GM18517 (cell line): ENCODE results near the gene AP4E1.
"Not testable (repeated sequence)": the region's sequence is repeated elsewhere in the genome, so short reads cannot be mapped to it uniquely, and the experiment has no call there.

Experiments
- ATAC-seq: cut with Tn5 transposase; IDR thresholded peaks from one replicate; pipeline ENCODE4 v1.9.1; 2021; ENCODE audit warnings: mild to moderate bottlenecking, moderate library complexity; ENCODE audit not compliant: unreplicated experiment

The AP4E1 gene

GRCh38 chr15:51016615-51017014 lies 108.1 kb downstream of the AP4E1 start:
- no peak for ATAC-seq

GRCh38 chr15:51022206-51022605 lies 113.7 kb downstream of the AP4E1 start:
- ATAC-seq: no peak

DNA sequence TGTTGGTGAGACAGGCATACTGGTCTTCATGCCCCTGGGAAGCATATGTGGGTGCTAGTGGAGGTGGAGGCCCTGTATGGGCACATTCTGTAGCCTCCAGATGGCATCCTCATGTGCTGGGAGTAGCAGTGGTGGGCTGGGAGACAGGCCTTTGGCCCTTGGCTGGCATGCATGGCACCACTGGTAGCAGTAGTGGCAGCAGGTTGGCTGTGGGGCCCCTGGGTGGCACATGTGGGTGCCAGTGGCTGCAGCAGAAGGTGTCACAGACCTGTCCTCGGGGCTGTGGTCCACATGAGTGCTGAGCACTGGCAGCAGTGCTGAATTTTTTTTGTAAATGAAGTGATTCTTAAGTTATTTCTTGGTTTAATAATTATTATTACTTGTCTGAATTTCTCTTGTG lies 115.0 kb downstream of the AP4E1 start:
- no peak for ATAC-seq

GRCh38 chr15:51024735-51025453 lies 116.4 kb downstream of the AP4E1 start:
- no peak for ATAC-seq

DNA sequence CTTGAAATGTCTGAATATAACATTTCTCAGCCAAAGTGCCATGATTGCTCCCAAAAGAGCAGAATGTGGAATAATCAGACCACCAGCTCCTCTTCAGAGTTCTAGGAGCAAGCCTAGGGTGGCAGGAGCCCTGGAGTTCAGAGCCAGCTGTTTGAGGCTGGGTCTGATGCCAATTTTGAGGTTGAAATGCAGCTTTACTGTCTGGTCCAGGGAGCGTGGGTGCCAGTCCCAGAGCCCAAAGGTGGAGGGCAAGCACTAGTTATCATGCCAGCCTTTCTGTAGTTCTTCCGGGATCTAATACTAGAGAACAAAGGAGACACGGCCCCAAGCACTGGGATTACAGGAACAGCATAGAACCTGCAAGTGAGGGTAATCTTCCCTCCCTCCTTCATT lies 117.0 kb downstream of the AP4E1 start:
- no peak for ATAC-seq

DNA sequence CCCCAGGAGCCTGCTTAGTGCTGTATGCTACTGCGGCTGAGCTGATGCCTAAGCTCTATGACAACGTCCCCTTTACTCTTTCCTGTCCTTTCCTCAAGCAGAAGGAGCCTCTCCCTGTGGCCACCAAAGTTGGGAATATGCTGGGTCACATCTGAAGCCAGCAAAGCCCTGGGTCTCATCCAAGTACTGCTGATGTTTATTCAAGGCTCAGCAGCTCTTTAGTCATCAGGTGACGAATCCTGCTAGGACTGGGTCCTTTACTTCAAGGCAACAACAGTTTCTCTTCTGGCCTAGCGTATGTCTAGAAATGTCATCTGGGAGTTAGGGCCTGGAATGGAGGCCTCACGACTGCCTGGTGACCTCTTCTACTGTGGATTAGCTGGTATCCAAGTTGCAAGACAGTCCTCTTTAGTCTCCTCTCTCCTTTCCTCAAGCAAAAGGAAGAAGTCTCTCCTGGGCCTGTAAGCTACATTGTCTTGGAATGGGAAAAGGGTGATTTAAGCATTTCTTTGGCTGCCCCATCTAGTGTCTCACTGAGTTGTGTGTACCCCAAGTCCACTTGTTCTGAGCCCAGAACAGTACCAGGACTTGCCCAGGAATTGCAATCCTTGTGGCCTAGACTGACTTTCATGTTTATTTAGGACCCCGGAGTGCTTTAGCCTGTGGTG lies 122.3 kb downstream of the AP4E1 start:
- no peak for ATAC-seq

DNA sequence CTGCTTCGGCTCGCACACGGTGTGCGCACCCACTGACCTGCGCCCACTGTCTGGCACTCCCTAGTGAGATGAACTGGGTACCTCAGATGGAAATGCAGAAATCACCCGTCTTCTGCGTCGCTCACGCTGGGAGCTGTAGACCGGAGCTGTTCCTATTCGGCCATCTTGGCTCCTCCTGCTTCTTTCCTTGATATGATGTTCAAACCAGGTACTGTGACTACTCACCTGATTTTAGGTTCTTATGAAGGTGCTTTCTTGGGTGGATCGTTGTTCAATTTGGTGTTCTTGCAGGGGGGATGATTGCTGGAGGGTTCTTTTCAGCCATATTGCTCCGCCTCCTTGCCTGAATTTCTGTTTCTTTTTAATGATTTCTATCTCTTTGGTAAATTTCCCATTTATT lies 129.0 kb downstream of the AP4E1 start:
- not testable (repeated sequence) for ATAC-seq

GRCh38 chr15:51038162-51038973 lies 129.9 kb downstream of the AP4E1 start:
- no peak for ATAC-seq

- no peak for ATAC-seq
These were observed 130.5 kb downstream of the AP4E1 start for GRCh38 chr15:51038974-51039319.

DNA sequence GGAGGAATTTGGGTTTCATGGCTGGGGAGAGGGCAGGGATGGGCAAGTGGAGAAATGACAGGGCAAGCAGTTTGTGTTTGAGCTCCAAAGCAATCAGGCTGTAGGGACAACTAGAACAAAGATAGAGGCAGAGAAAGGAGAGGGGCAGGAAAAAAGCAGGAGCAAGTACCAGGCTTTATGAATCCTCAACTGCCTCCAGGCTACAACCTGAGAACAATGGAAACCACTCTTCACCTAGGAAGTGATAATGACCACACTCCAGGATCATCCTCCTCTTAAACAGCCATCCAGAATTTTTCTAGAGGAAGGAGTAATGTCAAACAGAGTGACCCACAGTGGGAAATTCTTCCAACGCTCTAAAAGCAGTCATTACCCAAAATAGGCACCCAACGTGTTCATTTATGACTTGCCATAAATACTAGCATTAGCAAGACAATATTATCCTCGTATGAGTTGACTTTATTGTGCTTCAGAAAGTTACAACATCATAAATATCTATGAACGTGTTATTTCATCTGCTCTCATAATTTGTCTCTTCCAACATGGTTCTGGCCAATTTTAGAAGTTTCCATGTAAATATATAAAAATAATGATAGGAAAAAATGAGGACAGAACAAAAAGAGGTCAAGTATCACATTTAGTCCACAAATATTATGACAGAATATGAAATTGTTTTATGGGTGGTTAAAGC lies 135.7 kb downstream of the AP4E1 start:
- ATAC-seq: no peak

DNA sequence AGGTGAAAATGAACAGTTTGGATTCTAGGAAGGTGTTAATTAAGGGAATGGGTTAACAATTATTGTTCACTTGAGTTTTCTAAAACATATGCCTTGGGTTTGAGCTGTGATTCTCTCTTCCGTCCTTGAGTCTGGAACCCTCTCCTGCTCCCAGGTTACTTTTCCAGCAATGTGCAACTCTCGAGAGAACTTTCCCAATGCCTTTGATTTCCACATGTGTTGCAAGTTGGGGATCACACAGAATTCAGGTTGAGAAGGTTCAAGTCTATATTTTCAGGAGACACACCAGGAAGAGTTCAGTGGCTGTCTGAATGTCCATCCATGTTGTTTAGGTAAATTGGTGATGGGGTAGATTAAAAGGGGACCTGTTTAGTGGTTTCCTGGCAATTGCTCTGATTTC lies 137.5 kb downstream of the AP4E1 start:
- no peak for ATAC-seq

GRCh38 chr15:51046799-51047449 lies 138.4 kb downstream of the AP4E1 start:
- no peak for ATAC-seq

DNA sequence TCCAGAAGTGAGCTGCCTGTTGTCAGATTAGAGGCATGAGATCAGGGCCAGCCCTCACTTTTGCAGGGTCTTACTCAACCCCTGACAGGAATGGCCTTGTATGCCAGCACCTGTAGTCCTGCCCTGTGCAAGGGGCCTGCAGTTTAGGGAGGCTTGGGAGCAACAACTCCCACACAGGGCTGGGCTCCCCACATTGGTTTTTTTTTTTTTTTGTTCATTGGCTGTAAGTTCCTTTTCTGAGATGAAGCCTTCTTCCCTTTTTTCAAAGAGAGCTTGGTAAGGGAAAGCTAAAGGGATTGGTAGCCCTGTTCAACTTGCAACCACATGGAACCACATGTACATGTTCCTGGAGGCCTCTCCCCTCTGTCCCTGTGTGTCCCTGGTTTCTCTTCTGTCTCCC lies 139.8 kb downstream of the AP4E1 start:
- no peak for ATAC-seq

GRCh38 chr15:51049081-51049480 lies 140.6 kb downstream of the AP4E1 start:
- ATAC-seq: no peak

DNA sequence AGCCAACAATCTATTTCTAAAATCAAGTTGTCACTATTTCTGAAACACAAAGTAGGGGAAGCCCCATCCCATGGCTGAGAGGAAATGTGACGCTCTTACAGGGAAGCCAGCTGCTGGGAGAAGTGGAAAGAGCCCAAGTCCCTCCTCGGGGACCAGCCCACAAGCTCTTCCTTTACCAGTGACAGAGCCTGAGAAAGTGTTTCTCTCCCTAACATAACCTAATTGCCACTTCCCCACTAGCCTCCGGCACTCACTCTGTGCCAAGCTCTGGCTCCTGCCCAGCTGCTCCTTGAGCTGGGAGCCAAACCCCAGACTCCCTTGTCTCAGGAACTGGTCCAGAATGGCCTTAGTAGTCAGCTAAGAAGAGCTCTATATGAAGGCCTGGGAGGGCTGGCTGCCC lies 143.3 kb downstream of the AP4E1 start:
- ATAC-seq: no peak

DNA sequence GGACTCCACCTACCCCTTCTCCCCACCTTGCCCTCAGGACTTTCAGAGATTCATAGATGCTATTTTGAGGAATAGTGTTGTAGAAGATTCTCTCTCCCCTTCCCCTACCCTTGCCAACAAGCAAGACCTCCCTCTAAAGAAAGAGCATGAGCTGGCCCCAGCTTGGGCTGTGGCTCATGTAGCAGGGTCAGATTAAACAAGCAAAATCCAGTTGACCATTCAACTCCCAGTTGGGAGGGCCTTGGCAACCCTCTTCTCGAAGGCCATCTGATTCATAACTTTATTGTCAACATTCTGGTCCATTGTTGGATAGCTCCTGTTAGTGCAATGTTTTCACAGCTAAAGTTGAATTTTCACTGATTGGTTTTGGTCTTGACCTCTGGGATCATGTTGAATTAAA lies 145.1 kb downstream of the AP4E1 start:
- no peak for ATAC-seq

DNA sequence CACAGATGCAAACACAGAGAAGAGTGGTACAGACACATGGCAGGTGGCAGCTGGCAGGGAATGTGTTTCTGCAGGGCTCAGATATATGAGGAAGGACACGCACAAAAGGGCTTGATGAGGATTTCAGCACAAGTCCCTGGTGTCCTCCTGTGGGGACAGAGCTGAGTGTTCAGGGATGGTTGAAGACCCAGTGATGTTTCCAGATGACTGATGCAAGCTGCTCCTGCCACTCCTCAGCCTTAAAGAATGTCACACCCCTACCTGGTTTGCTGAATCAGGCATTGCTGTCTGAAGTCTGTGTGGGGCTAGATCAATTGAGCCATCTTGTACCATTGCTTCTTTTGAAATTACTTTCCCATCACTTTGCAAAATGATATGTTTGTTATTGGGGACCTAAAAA lies 146.1 kb downstream of the AP4E1 start:
- no peak for ATAC-seq
